ENCODE results near the gene CMTM1.

The CMTM1 gene

DNA sequence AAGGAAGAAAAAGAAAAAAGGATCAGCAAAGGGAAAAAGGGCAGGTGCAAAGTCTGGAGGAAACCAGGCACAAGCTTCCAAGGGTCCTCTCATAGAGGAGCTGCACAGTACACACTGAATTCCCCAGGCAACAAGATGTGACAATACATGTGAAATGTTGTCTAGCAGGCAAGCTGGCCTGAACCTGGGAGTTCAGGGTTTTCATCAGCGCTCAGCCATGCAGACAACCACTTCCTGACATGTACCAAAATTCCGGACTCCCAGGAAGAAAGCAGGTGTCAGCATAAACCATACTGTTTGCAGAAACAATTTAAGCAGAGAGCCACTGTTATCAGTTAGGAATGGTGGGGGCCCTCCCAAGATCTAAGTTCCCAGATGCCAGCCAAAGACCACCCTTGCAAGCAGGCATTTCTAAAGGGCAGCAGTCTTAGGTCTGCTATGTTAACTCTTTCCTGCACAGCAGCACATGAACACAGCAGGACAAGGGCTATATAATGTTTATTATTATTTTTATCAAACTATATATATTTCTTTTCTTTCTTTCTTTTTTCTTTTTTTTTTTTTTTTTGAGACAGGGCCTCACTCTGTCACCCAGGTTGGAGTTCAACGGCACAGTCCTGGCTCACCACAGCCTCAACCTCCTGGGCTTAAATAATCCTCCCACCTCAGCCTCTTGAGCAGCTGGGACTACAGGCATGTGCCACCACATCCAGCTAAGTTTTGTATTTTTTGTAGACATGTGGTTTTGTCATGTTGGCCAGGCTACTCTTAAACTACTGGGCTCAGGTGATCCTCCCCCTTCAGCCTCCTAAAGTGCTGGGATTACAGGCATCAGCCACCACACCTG lies 26.4 kb upstream of the CMTM1 start:
- no peak overlapping the region for H2AFZ ChIP-seq (ENCODE audit: low read length, unreplicated experiment)
- H3K27me3 ChIP-seq (ENCODE audit: insufficient read depth, low read length), result no peaks in the 10 kb centered on the region
- H3K79me2 ChIP-seq (ENCODE audit: control insufficient read depth, insufficient read depth, low read length, unreplicated experiment), result no peaks in the 10 kb centered on the region
- H3K36me3 ChIP-seq (ENCODE audit: insufficient read depth, low read length), result peaks cover 6% of the 10 kb centered on the region; the same call in 1 of the 2 replicates
- no peak overlapping the region for H3K27ac ChIP-seq (ENCODE audit: low read depth, low read length)
- no peak overlapping the region for H3K4me3 ChIP-seq (ENCODE audit: low read depth, low read length)
- H3K4me1 ChIP-seq (ENCODE audit: control insufficient read depth, insufficient read depth, low read length, unreplicated experiment), result no peaks in the 10 kb centered on the region

DNA sequence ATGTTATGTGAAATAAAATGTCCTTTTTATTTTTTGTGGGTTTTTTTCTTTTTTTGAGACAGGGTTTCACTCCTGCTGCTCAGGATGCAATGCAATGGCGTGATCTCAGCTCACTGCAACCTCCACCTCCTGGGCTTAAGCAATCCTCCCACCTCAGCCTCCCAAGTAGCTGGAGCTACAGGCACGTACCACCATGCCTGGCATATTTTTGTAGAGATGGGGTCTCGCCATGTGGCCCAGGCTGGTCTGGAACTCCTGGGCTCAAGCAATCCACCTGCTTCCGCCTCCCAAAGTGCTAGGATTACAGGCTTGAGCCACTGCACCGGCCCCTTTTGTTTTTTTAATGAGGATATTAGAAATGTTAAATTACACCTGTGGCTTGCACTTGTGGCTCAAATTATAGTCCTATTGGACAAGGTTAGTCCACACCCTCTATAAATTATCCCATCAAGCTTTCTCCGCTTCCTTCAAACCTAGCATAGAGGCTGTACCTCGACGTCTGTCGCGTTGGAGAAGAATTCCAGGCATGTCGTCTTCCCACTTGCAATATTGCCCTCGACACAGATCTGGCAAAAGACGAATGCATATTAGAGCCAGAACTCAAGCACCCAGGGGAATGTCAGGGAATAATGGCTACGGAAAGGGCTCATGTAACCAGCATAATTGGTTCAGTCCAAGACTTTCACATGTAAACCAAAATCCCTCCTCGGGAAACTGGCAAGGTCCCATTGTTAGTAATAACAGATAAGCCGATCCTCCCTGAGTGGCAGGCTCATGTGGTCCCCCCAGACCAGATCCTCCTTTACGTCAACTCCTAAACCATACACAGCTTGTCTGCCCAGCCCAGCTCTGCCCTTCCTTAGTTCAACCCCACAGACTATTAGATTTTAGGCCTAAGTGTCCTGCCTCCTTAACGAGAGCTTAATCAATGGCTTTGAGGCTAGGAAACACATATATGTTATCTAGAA lies 24.6 kb upstream of the CMTM1 start:
- H3K27me3 ChIP-seq (ENCODE audit: insufficient read depth, low read length), result no peaks in the 10 kb centered on the region
- H3K27ac ChIP-seq (ENCODE audit: low read depth, low read length), result no peak overlapping the region
- no peak overlapping the region for H2AFZ ChIP-seq (ENCODE audit: low read length, unreplicated experiment)
- no peaks in the 10 kb centered on the region for H3K4me1 ChIP-seq (ENCODE audit: control insufficient read depth, insufficient read depth, low read length, unreplicated experiment)
- peaks cover 6% of the 10 kb centered on the region; the same call in 1 of the 2 replicates for H3K36me3 ChIP-seq (ENCODE audit: insufficient read depth, low read length)
- no peak overlapping the region for H3K4me3 ChIP-seq (ENCODE audit: low read depth, low read length)
- H3K79me2 ChIP-seq (ENCODE audit: control insufficient read depth, insufficient read depth, low read length, unreplicated experiment), result no peaks in the 10 kb centered on the region

DNA sequence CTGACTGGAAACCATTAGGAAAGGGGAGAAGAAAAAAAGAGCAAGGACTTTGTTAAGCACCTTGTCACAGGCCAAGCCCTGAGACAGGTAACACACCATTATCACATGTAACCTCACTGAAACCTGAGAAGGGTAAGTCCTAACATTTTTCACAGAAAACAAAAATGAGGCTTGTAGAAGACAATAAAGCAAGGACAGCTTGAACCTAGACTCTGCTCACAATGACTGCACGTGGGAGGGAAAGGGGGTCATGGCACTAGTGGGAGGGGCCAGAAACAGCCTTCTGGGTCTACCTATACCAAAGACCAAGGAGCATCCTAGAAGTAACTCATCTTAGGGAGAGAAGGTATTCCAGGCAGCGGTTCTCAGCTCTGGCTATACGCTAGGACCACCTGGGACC lies 23.8 kb upstream of the CMTM1 start:
- no peak overlapping the region for H3K4me3 ChIP-seq (ENCODE audit: low read depth, low read length)
- no peak overlapping the region for H2AFZ ChIP-seq (ENCODE audit: low read length, unreplicated experiment)
- H3K36me3 ChIP-seq (ENCODE audit: insufficient read depth, low read length), result peaks cover 6% of the 10 kb centered on the region; the same call in 1 of the 2 replicates
- no peaks in the 10 kb centered on the region for H3K27me3 ChIP-seq (ENCODE audit: insufficient read depth, low read length)
- H3K4me1 ChIP-seq (ENCODE audit: control insufficient read depth, insufficient read depth, low read length, unreplicated experiment), result no peaks in the 10 kb centered on the region
- H3K79me2 ChIP-seq (ENCODE audit: control insufficient read depth, insufficient read depth, low read length, unreplicated experiment), result no peaks in the 10 kb centered on the region
- no peak overlapping the region for H3K27ac ChIP-seq (ENCODE audit: low read depth, low read length)

DNA sequence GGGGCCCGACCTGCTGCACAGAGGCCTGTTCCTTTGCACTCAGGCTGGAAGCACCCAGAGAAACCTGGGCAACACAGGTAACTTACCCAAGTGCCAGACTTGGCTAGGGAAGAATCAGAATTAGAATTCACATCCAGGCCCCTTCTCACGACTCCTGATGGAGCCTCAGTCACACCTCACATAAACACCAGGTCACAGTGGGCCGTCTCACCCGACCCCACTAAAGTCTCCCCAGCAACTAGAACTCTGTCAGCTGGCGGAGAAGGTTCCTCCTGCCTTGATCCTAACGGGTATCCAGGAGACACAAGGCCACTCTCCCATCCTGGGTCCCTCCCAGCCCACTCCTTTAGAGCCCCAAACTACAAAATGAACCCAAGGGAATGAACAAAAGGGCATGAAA lies 22.7 kb upstream of the CMTM1 start:
- H3K4me3 ChIP-seq (ENCODE audit: low read depth, low read length), result no peak overlapping the region
- no peaks in the 10 kb centered on the region for H3K79me2 ChIP-seq (ENCODE audit: control insufficient read depth, insufficient read depth, low read length, unreplicated experiment)
- H3K4me1 ChIP-seq (ENCODE audit: control insufficient read depth, insufficient read depth, low read length, unreplicated experiment), result peaks cover 3% of the 10 kb centered on the region
- H3K36me3 ChIP-seq (ENCODE audit: insufficient read depth, low read length), result peaks cover 6% of the 10 kb centered on the region; the same call in 1 of the 2 replicates
- no peaks in the 10 kb centered on the region for H3K27me3 ChIP-seq (ENCODE audit: insufficient read depth, low read length)
- H3K27ac ChIP-seq (ENCODE audit: low read depth, low read length), result no peak overlapping the region
- no peak overlapping the region for H2AFZ ChIP-seq (ENCODE audit: low read length, unreplicated experiment)

DNA sequence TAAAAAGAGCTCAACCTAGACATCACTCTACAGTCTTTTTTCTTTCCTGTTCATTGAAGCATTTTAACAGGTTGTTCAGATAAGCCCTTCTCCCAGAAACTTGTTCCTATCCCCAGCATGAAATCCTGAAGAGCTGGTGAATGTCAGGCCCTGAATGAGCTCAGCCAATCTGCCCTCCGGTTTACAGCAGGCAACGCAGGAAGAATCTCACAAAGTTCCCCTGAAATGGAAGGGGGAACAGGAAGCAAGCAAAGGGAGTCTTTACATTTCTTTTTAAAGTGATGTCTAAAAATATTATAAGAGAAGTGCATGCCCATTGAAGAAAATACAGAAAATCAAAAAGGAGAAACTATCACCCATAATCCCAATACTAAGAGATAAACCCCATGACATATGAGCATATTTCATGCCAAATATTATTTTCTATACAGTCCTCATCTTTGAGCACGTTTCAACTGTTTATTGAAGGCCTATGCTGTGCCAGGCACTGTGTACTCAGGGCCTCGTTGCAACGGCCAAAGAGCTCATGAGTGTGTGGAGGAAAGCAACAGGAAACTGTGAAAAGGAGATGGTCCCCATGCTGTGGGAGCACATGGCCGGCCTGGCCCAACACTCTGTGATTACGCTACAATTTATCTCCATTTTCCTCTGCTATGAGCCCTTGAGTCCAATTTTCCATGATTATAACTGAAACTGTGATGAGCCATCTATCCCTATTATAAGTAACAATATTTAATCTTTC lies 22.1 kb upstream of the CMTM1 start:
- Histone ChIP-seq H3K4me1 (ENCODE audit: control insufficient read depth, insufficient read depth, low read length, unreplicated experiment) (peaks cover 9% of the 10 kb centered on the region), H3K79me2 (ENCODE audit: control insufficient read depth, insufficient read depth, low read length, unreplicated experiment) (no peaks in the 10 kb centered on the region), H3K27ac (ENCODE audit: low read depth, low read length) (no peak overlapping the region), H2AFZ (ENCODE audit: low read length, unreplicated experiment) (no peak overlapping the region), H3K4me3 (ENCODE audit: low read depth, low read length) (no peak overlapping the region), H3K36me3 (ENCODE audit: insufficient read depth, low read length) (peaks cover 4% of the 10 kb centered on the region; the same call in 1 of the 2 replicates), H3K27me3 (ENCODE audit: insufficient read depth, low read length) (no peaks in the 10 kb centered on the region)

DNA sequence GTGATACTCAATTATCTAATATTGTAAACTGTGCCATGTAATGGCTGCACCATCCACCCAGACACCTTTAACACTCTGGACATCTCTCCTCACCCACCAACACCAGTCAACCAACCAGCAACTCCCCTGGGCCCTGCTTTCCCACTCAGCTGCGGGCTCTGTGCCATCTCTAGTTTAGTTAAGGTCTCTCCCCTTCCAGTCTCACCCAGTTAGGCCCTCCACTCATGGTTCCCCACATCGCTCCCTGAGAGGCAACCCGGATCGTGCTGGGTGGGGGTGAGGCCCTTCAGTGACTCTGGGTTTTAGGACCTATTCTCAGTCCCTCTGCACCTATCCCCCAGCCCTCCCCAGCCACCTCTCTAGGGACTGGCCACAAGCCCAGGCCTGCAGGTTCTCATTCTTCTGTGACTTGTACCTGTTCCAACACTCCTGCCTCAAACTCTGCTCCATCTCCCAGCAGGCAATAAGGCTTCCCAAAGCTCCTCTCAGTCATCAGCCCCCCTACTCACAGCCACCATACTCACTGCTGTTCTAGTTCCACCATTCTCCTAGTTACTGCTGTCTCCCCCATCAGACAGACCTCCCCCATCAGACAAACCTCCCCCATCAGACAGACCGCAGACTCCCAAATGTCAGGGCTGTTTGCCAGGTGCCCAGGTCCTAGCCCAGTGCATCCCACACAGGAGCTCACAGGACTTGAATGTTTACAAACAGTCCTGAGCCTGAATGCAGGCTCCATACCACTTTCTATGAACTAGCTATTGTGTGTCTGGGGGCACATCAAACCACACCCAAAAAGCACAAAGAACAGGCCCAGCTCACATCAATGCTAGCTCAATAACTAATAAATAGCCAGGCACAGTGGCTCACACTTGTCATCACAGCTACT lies 18.9 kb upstream of the CMTM1 start:
- Histone ChIP-seq H3K4me1 (ENCODE audit: control insufficient read depth, insufficient read depth, low read length, unreplicated experiment) (peaks cover 22% of the 10 kb centered on the region), H3K27ac (ENCODE audit: low read depth, low read length) (no peak overlapping the region), H2AFZ (ENCODE audit: low read length, unreplicated experiment) (no peak overlapping the region), H3K4me3 (ENCODE audit: low read depth, low read length) (no peak overlapping the region), H3K36me3 (ENCODE audit: insufficient read depth, low read length) (no peaks in the 10 kb centered on the region), H3K79me2 (ENCODE audit: control insufficient read depth, insufficient read depth, low read length, unreplicated experiment) (peaks cover 9% of the 10 kb centered on the region), H3K27me3 (ENCODE audit: insufficient read depth, low read length) (no peaks in the 10 kb centered on the region)

DNA sequence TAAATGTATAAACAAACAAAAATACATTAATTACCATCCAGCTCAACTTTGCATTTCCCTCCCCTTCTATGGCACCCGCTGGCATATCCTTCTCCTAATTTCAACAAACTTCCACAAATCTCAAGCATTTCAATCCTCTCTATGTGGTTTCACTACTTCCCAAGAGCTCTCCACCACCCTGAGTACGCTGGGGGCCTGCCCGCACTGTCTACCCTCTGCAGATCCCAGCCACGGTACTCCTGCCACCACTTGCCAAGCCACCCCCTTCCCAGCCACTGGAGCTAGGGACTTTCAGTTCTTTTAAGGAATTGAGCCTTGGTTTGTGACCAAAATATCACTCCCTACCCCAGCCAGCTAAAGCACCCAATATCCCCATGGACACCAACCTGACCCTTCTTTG lies 18.2 kb upstream of the CMTM1 start:
- Histone ChIP-seq H3K4me1 (ENCODE audit: control insufficient read depth, insufficient read depth, low read length, unreplicated experiment) (peaks cover 22% of the 10 kb centered on the region), H3K79me2 (ENCODE audit: control insufficient read depth, insufficient read depth, low read length, unreplicated experiment) (peaks cover 15% of the 10 kb centered on the region), H3K27ac (ENCODE audit: low read depth, low read length) (no peak overlapping the region), H3K4me3 (ENCODE audit: low read depth, low read length) (no peak overlapping the region), H3K36me3 (ENCODE audit: insufficient read depth, low read length) (no peaks in the 10 kb centered on the region), H2AFZ (ENCODE audit: low read length, unreplicated experiment) (no peak overlapping the region), H3K27me3 (ENCODE audit: insufficient read depth, low read length) (no peaks in the 10 kb centered on the region)

DNA sequence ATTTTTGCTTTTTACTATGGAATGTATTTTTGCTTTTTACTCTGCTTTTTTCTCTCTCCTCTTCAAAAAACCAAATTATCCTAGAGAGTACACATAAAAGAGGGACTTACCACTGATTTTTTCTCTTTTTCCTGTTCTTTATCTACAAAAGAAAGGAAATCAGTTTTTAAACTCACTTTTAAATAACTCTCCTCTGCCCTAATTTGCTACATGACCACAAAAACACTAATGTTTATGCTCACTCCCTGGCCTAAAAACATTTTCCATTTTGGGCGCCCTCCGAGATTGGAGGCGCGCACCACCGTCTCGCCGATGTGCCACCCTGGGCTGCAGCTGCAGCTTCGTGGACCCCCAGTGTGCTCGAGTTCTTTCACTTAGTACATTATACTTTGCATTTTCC lies 17.4 kb upstream of the CMTM1 start:
- peaks cover 28% of the 10 kb centered on the region for H3K4me1 ChIP-seq (ENCODE audit: control insufficient read depth, insufficient read depth, low read length, unreplicated experiment)
- H3K27ac ChIP-seq (ENCODE audit: low read depth, low read length), result peak overlapping the region; percentile 52; the same call in 1 of the 2 replicates
- H3K36me3 ChIP-seq (ENCODE audit: insufficient read depth, low read length), result no peaks in the 10 kb centered on the region
- H2AFZ ChIP-seq (ENCODE audit: low read length, unreplicated experiment), result peak overlapping the region; percentile 79
- H3K79me2 ChIP-seq (ENCODE audit: control insufficient read depth, insufficient read depth, low read length, unreplicated experiment), result peaks cover 23% of the 10 kb centered on the region
- H3K27me3 ChIP-seq (ENCODE audit: insufficient read depth, low read length), result no peaks in the 10 kb centered on the region
- H3K4me3 ChIP-seq (ENCODE audit: low read depth, low read length), result peak overlapping the region; percentile 76

DNA sequence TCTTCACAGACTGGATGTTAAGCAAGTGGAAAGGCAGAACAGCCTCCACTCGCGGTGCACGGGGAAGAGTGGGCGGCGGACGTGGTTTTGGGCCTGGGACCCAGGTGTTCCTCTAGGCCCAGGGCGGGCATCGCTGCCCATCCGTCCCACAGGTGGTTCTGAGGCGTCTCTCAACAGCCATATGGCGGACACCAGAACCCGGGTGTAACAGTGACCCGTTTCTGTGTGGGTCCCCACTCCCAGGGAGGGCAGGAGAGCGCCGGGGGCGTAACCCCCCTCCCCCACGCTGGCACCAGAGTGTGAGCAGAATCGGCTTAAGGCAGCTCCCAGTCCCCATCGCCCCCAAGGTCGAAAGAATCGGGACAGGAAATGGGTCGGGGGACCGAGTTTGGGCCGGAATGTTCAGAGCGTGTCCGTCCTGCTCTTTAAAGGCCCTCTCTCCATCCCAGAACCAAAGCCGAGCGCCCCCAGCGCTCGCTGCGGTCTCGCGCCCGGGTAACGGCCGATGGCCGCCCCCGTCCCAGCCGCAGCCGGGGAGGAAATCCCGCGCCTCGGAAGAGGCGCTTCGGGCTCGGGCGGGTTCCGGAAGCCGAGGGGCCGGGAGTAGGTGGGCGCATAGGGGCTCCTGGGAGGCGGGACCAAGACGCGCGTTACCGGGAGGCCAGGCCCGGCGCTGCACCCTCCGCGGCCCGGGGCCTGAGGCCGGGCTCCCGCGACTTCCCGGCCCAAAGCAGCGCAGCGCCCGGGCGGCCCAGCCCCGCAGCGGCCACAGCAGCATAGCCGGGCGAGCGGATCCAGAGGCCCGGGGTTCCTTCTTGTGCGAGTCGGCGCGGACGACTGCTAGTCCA lies 16.7 kb upstream of the CMTM1 start, which contains the start of gene TK2:
TK2 (minus strand) TSS at position 839 of the 848 bp plus-strand sequence; CDS start at position 778, 61 bp downstream.
- Histone ChIP-seq H3K27ac (ENCODE audit: low read depth, low read length) (peak within 1 kb of the TSS; percentile 52), H3K4me1 (ENCODE audit: control insufficient read depth, insufficient read depth, low read length, unreplicated experiment) (peaks cover 34% of the 10 kb centered on the region)

More for the DNA sequence above, 16.7 kb upstream of the CMTM1 start, which contains the start of gene TK2:
- Histone ChIP-seq H3K27me3 (ENCODE audit: insufficient read depth, low read length) (no peaks in the 10 kb centered on the region), H3K79me2 (ENCODE audit: control insufficient read depth, insufficient read depth, low read length, unreplicated experiment) (peaks cover 29% of the 10 kb centered on the region), H2AFZ (ENCODE audit: low read length, unreplicated experiment) (peak within 1 kb of the TSS; percentile 79), H3K4me3 (ENCODE audit: low read depth, low read length) (peak within 1 kb of the TSS; percentile 76), H3K36me3 (ENCODE audit: insufficient read depth, low read length) (no peaks in the 10 kb centered on the region)
